Keratinocyte (primary cell): ENCODE measurements around the gene DLX4.

Source experiments
- EZH2 ChIP-seq: IDR thresholded peaks from one replicate; pipeline ENCODE4 v1.6.1; 2012; ENCODE audit warnings: inconsistent platforms, mild to moderate bottlenecking, low read length, moderate library complexity
- TF ChIP-seq, protein P1 (sequence below), 3 experiments: IDR thresholded peaks in 1 of 3; conservative IDR thresholded peaks in 1 of 3; optimal IDR thresholded peaks in 1 of 3; 2 replicates in 2 of 3; 3 replicates in 1 of 3; pipeline versions ENCODE3 to v1.5.1; 2011; ENCODE audit warnings: low read length in 3 of 3, mild to moderate bottlenecking in 3 of 3, moderate library complexity in 2 of 3, control low read depth in 1 of 3, inconsistent platforms in 1 of 3; ENCODE audit not compliant: insufficient read depth in 2 of 3; ENCODE audit errors: extremely low read depth in 1 of 3

DNA sequence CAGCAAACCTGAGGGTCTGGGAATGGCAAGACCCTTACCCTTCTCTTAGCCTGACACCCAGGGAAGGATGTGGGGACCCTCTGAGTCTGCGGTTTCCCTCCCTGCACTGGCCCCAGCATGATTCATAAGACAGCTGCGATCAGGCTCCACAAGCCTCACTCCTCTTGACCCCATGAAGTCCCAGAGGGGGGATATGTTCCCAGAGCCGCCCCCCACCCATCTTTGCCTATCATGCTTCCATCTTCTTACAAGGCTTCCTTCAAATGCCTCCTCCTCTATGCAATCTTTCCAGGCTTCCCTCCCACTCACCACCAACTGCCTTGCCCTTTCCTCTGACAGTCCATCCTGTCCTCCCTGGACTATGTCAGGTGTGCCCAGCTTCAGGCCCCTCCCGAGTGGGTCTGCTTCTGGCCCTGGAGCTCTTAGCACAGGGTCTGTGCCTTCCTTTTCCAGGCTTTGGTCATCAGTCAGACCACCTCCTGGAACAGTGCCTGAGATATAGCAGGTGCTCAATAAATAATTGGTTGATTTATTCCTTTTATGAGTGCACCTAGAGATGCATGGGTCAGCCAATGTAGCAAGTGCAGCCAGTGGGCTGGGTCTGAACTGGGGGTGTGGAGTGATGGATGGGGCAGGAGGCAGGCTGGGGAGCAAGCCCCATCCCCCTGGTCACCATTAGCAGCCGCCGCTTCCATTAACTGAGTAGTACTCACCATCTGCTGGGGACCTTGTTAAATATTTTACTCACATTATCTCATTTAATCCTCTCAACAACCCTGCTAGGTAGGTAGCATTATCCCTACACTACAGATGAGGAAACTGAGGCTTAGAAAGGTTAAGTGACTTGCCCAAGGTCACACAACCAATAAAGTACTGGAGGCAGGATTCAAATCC, 17.7 kb downstream of the DLX4 start:
- TF ChIP-seq EZH2, result no peak
- TF ChIP-seq, protein P1, sequence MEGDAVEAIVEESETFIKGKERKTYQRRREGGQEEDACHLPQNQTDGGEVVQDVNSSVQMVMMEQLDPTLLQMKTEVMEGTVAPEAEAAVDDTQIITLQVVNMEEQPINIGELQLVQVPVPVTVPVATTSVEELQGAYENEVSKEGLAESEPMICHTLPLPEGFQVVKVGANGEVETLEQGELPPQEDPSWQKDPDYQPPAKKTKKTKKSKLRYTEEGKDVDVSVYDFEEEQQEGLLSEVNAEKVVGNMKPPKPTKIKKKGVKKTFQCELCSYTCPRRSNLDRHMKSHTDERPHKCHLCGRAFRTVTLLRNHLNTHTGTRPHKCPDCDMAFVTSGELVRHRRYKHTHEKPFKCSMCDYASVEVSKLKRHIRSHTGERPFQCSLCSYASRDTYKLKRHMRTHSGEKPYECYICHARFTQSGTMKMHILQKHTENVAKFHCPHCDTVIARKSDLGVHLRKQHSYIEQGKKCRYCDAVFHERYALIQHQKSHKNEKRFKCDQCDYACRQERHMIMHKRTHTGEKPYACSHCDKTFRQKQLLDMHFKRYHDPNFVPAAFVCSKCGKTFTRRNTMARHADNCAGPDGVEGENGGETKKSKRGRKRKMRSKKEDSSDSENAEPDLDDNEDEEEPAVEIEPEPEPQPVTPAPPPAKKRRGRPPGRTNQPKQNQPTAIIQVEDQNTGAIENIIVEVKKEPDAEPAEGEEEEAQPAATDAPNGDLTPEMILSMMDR (optimal IDR thresholded peaks at IDR 0.05 in 1 of 3, IDR thresholded peaks at IDR 0.05 in 1 of 3, conservative IDR thresholded peaks at IDR 0.05 in 1 of 3; ENCODE audit: extremely low read depth in 1 of 3, insufficient read depth in 2 of 3, low read length in 3 of 3), result no peak
